ENCODE results near the gene GAN.

GAN gene

GRCh38 chr16:81429045-81429521 lies 114.3 kb downstream of the GAN start:
- DNase-seq (ENCODE audit: low read depth in 2 of 2): no peak

DNA sequence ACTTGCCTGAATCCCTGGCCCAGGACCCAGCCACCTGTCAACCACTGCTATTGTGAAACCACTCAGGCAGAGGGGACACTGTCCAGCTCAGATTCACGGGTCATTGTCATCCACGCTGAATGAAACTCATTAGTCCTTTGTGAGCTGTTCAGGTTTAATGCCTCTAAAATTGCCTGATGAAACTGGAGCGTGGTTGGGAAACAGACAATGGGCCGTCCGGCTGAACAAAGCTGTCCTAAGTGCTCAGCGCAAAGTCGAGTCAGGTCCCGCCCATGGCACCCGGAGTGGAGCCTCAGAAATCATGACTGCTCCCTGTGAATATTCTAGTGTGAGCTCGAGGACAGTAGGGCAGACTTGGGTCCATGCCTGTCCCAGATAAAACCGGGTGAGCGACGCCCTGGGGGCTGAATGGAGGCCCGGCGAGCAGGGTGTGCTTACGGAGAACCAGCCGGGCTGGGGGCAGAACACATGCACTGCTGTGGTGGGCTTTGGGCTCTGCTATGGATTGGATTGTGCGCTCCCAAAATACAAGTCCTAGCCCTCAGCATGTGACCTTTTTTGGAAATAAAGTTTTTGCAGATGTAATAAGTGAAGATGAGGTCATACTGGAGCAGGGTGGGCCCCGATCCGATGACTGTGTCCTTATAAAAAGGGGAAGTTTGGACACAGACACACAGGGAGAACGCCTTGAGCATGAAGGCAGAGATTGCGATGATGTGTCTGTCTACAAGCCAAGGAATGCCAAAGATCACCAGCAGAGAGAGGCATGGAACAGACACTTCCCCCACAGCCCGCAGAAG lies 117.0 kb downstream of the GAN start:
- DNase-seq (ENCODE audit: low read depth in 2 of 2): no peak

DNA sequence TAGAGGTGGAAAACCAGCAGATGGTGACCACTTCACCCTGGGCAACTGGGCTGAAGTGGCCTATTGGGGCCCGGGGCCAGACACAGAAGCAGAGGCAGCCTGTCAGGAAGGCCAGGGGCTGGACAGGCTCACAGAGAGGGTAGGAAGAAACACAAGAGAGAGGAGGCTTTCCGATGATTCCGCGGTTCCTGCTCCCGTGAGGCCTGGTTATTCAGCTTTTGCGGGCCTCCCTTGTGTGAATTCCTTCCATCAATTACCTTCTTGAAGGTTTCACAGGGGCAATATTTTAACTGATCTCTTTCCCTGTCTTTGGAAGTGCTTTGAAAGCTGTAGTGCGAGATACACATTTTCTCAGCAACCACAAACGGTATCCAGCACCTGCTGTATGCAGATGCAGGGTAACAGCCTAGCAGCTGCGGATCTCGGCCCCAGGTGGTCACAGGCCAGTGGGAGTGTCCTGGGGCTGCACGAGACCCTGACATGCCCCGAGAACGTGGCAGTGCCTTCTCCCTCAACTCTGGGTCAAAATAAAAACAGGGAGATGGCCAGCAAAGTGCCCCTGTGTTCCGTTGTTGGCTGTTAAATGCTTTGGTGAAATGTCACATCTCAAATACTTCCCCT lies 118.3 kb downstream of the GAN start:
- no peak for DNase-seq (ENCODE audit: low read depth in 2 of 2)

GRCh38 chr16:81435103-81435502 lies 120.3 kb downstream of the GAN start:
- no peak for DNase-seq (ENCODE audit: low read depth in 2 of 2)

DNA sequence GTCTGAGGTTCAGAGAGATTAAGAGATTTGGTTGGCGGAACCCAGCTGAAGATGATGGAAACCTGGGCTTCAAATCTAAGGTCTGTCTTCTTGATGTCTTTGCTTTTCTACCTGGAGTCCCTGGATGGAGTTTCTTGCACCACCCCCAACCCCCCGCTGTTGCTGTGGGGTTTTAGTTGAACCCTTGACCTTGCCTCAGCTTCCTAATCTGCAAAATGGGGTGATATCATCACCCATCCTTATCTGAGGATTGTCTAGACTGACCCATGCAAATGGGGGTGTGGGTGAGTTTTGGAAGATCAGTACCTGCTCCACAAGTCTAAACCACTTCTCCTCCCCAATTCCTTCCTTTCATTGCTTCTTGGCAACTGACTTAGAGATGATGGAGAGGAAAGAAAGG lies 120.8 kb downstream of the GAN start:
- no peak for DNase-seq (ENCODE audit: low read depth in 2 of 2)

DNA sequence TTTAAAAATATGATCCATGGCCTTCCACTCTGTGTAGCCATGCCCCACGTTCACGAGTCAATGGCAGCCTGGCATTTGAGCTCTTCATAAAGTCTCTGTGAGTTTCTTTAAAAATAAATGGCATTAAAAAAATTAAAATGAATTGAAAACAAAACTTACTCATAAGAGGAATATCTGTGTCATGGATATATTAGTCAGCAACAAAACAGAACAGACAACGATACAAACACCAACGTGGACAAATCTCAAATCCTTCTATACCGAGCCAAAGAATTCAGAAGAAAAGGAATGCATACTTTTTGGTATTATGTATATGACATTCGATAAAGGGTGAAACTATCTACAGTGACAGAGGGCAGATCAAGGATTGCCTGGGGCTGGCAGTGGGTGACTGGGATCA lies 121.6 kb downstream of the GAN start:
- no peak for DNase-seq (ENCODE audit: low read depth in 2 of 2)

DNA sequence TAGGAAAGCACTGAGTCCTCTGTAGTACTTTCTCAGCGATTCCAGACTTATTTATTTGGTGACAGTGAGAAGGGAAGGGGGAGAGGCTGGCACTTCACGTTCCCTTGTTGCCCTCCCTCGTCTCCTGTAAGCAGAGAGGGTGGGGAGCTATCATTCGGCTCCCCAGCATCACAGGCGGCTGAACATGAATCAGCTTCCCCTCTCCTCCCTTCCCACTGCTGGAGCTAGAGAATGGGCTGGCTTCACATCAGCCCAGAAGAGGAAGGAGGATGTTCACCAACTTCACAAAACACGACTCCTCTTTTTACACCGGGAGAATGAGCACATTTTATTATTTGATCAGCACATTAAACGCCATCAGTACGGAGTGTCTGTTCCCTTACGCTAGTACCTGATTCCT lies 123.1 kb downstream of the GAN start:
- no peak for DNase-seq (ENCODE audit: low read depth in 2 of 2)
